Activated naive CD4-positive, alpha-beta T cell treated with anti-CD3 and anti-CD28 coated beads for 36 hours (primary cell): ENCODE results near the gene ARIH1. TPM values are rescaled to one million over a fixed set of nuclear protein-coding genes. Genes with fewer than 3 reads are reported as not detected.

Experiments used
- CTCF ChIA-PET: fragments of 350-600 bp; sonication (Branson Sonifier 250); formaldehyde crosslinking; loops from one replicate; lab custom pipeline; 2021; ENCODE audit warnings: antibody characterized with exemption; lab: Charles Lee
- DNase-seq: peaks from one replicate; pipeline ENCODE4 v3.0.0-alpha.2; 2020
- H3K27ac Mint-ChIP-seq: one replicate; pipeline ENCODE4 v1.8.0; 2021; ENCODE audit warnings: mild to moderate bottlenecking, mixed read lengths
- H3K27me3 Mint-ChIP-seq: one replicate; pipeline ENCODE4 v1.8.0; 2021; ENCODE audit warnings: low read depth, mixed read lengths
- H3K36me3 Mint-ChIP-seq: one replicate; pipeline ENCODE4 v1.8.0; 2021; ENCODE audit warnings: low read depth, mixed read lengths
- H3K4me1 Mint-ChIP-seq: one replicate; pipeline ENCODE4 v1.8.0; 2021; ENCODE audit warnings: low read depth, mixed read lengths
- H3K4me3 Mint-ChIP-seq: one replicate; pipeline ENCODE4 v1.8.0; 2021; ENCODE audit warnings: mild to moderate bottlenecking, moderate library complexity, mixed read lengths
- H3K9me3 Mint-ChIP-seq: one replicate; pipeline ENCODE4 v1.8.0; 2021; ENCODE audit warnings: mixed read lengths
- intact Hi-C: fragments of 100-400 bp; cut with micrococcal nuclease; formaldehyde crosslinking; loops from one replicate; pipeline ENCODE4 v1.15.1; 2023
- total RNA-seq, 2 experiments: library from RNA; stranded (reverse); gene quantifications; one replicate each; pipeline ENCODE4 v1.2.3, GENCODE V29; 2021

Gene ARIH1
- total RNA-seq, 2 experiments from 2014 or later: 174 to 183 TPM

DNA sequence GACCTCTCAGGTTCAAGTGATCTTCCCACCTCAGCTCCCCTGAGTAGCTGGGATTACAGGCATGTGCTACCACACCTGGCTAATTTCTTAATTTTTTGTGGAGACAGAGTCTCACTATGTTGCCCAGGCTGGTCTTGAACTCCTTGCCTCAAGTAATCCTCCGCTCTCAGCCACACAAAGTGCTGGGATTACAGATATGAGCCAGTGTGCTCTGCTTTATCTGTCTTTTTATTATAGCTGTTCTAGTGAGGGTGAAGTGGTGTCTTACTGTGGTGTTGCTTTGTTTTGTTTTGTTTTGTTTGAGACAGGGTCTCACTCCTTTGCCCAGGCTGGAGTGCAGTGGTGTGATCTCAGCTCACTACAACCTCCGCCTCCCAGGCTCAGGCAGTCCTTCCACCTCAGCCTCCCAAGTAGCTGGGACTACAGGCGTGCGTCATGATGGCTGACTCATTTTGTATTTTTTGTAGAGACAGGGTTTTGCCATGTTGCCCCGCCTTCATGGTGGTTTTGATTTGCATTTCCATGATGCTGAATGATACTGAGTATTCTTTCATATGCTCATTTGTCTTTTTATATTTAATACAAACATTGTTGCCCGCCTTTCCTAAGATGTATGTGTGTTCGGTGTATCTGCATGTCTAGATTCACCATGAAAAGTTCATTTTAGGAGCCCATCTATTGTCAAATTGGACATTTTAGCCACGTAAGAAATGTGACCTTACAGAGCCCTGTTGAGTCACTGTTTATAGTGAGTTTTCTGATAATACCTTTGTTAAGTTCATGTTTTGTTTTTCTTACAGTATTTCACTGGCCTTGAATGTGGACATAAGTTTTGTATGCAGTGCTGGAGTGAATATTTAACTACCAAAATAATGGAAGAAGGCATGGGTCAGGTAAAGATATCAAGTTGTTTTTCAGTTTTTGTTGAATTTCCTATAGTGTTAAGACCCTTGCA is 80.6 kb downstream of the ARIH1 start:
- intact Hi-C loops: no loop called here
- Mint-ChIP-seq H3K27ac (no peak overlapping the region), H3K4me3 (no peak overlapping the region), H3K36me3 (peaks cover 25% of the 10 kb centered on the region), H3K27me3 (no peaks in the 10 kb centered on the region), H3K4me1 (peaks cover 16% of the 10 kb centered on the region), H3K9me3 (no peaks in the 10 kb centered on the region)
- CTCF ChIA-PET: interaction anchor here (0.6 kb wide), 1 partner anchor 125 kb away, joined by 4 read pairs; no protein-coding TSS in a partner anchor
- peak; percentile 41 for DNase-seq

DNA sequence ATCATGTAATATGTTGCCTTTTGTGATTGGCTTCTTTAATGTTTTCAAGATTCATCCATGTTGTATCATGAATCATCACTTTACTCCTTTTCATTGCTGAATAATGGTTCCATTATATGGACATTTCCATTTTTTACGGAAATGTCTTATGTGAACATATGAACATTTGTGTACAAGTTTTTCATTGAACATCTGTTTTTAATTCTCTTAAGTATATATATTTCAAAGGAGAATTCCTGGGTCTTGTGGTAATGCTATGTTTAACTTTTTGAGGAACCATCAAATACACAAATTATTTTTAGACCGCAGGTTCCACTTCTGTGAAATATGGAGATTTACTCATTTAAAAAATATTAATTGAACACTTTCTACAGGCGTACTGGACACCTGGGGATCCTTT is 85.7 kb downstream of the ARIH1 start:
- CTCF ChIA-PET: no interaction called here
- Mint-ChIP-seq H3K4me1 (peaks cover 11% of the 10 kb centered on the region), H3K4me3 (no peak overlapping the region), H3K9me3 (no peaks in the 10 kb centered on the region), H3K27me3 (no peaks in the 10 kb centered on the region), H3K36me3 (peaks cover 44% of the 10 kb centered on the region), H3K27ac (no peak overlapping the region)
- intact Hi-C loops: no loop called here
- DNase-seq: no peak

DNA sequence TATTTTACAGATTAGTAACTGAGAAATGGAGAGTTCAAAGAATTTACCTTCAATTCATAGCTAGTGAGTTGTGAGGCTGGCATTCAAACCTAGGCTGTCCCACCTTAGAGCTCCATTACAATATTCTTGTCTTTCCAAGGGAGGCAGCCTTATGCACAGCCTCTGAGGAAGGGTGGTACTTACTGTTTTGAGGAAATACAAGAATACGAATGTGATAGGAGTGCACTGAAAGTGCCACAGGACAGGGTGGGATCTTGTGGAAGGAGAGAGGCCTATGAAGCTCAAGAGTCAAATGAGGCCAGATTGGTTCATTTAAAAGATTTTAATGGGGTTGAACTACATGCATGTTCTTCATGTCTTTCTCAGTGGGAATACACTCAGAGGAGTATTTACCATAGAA is 86.3 kb downstream of the ARIH1 start:
- intact Hi-C loops: no loop called here
- H3K9me3 Mint-ChIP-seq: no peaks in the 10 kb centered on the region
- peaks cover 7% of the 10 kb centered on the region for H3K4me1 Mint-ChIP-seq
- H3K27ac Mint-ChIP-seq: no peak overlapping the region
- CTCF ChIA-PET: interaction anchor here (1.1 kb wide), 1 partner anchor 39 kb away, joined by 3 read pairs; no protein-coding TSS in a partner anchor
- DNase-seq: no peak
- H3K4me3 Mint-ChIP-seq: no peak overlapping the region
- no peaks in the 10 kb centered on the region for H3K27me3 Mint-ChIP-seq
- peaks cover 38% of the 10 kb centered on the region for H3K36me3 Mint-ChIP-seq

DNA sequence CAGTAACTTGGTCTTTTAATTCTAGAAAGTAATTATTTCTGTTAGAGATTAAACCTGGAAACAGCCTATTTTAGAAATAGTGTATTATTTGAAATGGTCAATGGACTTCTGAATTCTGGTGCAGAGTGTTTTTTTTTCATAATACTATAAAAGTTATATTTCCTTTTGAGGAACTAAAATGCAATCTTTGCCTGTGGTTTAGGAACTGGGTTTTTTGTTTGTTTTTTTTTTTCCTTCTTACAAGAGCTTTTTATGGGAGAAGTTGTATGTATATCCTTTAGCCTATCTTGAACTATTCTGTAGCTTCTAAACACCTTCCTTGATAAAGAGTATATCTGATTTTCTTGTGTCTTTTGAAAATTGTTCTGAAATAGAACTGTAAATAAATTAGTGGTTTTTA is 88.3 kb downstream of the ARIH1 start:
- no peak for DNase-seq
- peaks cover 29% of the 10 kb centered on the region for H3K36me3 Mint-ChIP-seq
- no peak overlapping the region for H3K27ac Mint-ChIP-seq
- intact Hi-C loops: no loop called here
- H3K4me1 Mint-ChIP-seq: peaks cover 4% of the 10 kb centered on the region
- no peak overlapping the region for H3K4me3 Mint-ChIP-seq
- H3K27me3 Mint-ChIP-seq: no peaks in the 10 kb centered on the region
- CTCF ChIA-PET: no interaction called here
- H3K9me3 Mint-ChIP-seq: no peaks in the 10 kb centered on the region

DNA sequence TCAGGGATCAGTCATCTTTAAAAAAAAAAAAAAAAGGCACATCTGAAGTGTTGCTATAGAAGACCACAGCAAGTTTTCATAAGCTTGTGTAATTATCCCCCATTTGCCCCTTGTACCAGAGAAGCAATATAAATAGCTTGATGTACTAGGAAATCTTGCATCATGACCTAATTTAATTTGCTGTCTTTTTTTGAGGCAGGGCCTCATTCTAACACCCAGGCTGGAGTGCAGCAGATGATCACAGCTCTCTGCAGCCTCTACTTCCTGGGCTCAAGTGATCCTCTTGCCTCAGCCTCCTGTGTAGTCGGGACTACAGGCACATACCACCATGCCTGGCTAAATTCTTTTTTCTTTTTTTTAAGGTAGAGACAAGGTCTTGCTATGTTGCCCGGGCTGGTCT is 88.7 kb downstream of the ARIH1 start:
- Mint-ChIP-seq H3K9me3 (no peaks in the 10 kb centered on the region), H3K4me3 (no peak overlapping the region), H3K36me3 (peaks cover 31% of the 10 kb centered on the region), H3K4me1 (peaks cover 4% of the 10 kb centered on the region), H3K27ac (no peak overlapping the region), H3K27me3 (no peaks in the 10 kb centered on the region)
- no peak for DNase-seq
- CTCF ChIA-PET: no interaction called here
- intact Hi-C loops: no loop called here

DNA sequence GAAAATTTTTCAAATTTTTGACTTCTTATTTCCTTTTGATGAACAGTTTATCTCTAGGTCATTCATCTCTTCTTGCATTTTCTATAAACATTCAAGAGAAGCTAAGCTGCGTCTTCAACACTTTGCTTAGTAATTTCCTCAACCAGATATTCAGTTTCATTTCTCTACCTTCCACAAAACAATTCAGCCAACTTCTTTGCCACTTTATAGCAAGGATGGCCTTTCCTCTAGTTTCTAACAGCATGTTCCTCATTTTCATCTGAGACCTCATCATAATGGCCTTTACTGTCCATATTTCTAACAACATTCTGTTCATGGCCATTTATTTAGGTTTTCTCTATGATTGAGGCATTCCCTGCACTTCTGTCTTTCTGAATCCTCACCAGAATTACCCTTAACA is 90.0 kb downstream of the ARIH1 start:
- H3K4me3 Mint-ChIP-seq: no peak overlapping the region
- DNase-seq: no peak
- CTCF ChIA-PET: interaction anchor here (0.6 kb wide), 2 partner anchors 89 to 100 kb away, joined by 3 read pairs; no protein-coding TSS in a partner anchor
- H3K27me3 Mint-ChIP-seq: no peaks in the 10 kb centered on the region
- peaks cover 26% of the 10 kb centered on the region for H3K36me3 Mint-ChIP-seq
- no peaks in the 10 kb centered on the region for H3K9me3 Mint-ChIP-seq
- H3K27ac Mint-ChIP-seq: no peak overlapping the region
- peaks cover 4% of the 10 kb centered on the region for H3K4me1 Mint-ChIP-seq
- intact Hi-C loops: no loop called here

DNA sequence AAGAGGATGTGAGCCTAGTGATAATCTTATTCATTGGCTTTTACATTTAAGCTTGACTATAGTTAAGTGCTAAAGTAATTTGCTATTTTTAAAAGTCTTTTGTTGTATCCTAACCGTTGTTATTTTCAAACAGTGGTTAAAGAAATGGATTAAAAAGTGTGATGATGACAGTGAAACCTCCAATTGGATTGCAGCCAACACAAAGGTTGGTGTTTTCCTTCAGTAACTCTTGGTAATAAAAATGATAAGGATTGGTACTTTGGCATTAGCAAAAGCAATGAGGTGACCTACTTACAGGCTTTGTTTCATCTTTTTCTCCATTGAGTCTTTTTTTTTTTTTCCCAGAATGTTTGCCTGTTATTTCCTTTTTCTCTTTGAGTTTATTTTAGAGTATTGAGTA is 92.8 kb downstream of the ARIH1 start:
- CTCF ChIA-PET: interaction anchor here (1.0 to 1.7 kb wide), 3 partner anchors 31 to 823 kb away, joined by 4 to 8 read pairs (median 4); no protein-coding TSS in a partner anchor
- Mint-ChIP-seq H3K4me3 (no peak overlapping the region), H3K27me3 (no peaks in the 10 kb centered on the region), H3K4me1 (peaks cover 4% of the 10 kb centered on the region), H3K9me3 (no peaks in the 10 kb centered on the region), H3K27ac (no peak overlapping the region), H3K36me3 (peaks cover 32% of the 10 kb centered on the region)
- intact Hi-C loops: no loop called here
- no peak for DNase-seq

DNA sequence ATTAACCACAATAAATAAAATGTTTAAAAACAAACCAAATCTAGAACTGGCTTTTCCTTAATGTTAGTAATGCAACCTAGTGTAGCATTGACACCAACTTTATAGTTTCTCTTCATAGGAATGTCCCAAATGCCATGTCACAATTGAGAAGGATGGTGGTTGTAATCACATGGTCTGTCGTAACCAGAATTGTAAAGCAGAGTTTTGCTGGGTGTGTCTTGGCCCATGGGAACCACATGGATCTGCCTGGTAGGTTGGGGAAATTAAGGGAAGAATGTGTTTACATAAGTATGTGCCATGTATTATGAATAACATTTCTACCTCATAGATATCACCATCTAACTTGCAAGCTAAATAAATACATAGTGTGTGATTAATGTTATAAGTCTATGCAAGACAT is 95.9 kb downstream of the ARIH1 start:
- Mint-ChIP-seq H3K9me3 (no peaks in the 10 kb centered on the region), H3K27ac (no peak overlapping the region), H3K27me3 (no peaks in the 10 kb centered on the region), H3K36me3 (peaks cover 21% of the 10 kb centered on the region), H3K4me3 (no peak overlapping the region), H3K4me1 (no peaks in the 10 kb centered on the region)
- intact Hi-C loops: no loop called here
- DNase-seq: no peak
- CTCF ChIA-PET: no interaction called here

DNA sequence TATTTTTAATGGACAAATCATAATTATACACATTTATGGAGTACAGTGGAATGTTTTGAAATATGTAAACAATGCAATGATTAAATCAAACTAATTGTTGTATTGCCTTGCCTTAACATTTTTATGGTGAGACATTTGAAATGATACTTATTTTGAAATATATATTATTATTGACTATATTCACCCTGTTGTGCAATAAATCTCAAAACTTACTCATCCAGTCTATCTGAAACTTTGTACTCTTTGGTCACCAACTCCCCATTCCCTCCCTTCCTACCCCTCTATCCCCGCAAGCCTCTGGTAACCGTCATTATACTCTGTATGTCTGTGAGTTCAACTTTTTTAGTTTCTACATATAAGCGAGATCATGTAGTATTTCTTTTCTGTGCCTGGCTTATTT is 105.7 kb downstream of the ARIH1 start:
- Mint-ChIP-seq H3K27ac (no peak overlapping the region), H3K27me3 (no peaks in the 10 kb centered on the region), H3K4me3 (no peak overlapping the region), H3K36me3 (peaks cover 37% of the 10 kb centered on the region), H3K9me3 (peaks cover 5% of the 10 kb centered on the region), H3K4me1 (no peaks in the 10 kb centered on the region)
- CTCF ChIA-PET: no interaction called here
- DNase-seq: no peak
- intact Hi-C loops: no loop called here

DNA sequence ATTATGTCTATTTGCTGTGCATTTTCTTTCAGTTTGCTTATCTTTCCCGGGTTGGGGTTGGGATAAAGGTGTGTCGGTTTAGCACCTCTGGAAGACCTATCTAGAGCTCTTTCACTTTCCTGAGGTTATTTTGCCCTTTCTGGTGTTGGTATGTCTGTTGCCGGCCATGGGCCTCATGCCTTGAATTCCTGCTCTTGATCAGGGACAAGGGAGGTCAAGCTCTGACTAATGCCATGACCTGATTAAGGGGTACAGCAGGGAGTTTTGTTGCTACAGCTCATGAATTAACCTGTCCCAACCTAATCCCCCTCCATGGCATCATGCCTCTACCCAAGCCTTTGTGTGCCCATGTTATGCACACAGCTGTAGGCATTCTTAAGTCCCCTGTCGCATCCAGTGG is 109.9 kb downstream of the ARIH1 start:
- Mint-ChIP-seq H3K9me3 (peaks cover 1% of the 10 kb centered on the region), H3K4me1 (no peaks in the 10 kb centered on the region), H3K36me3 (peaks cover 15% of the 10 kb centered on the region)

DNA sequence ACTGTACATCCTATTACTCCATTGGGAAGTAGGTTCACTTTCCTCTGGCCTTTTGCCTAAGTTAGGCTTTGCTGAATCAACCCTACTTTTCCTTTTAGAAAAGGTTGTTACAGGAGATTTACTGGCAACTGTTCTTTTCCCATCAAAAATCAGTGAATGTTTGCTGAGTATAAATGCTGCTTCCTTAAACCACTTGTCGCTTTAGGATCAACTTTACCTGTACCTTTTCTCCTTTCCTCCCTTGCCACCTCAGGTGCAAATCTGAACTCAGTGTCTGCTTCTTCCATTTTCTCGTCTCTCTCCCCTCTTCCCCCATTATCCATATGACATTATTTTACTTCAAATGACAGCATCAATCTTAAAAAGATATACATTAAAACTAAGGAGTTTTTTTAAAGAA is 110.9 kb downstream of the ARIH1 start:
- no peaks in the 10 kb centered on the region for H3K9me3 Mint-ChIP-seq
- no peak for DNase-seq
- CTCF ChIA-PET: no interaction called here
- H3K27ac Mint-ChIP-seq: no peak overlapping the region
- no peaks in the 10 kb centered on the region for H3K27me3 Mint-ChIP-seq
- intact Hi-C loops: no loop called here
- no peak overlapping the region for H3K4me3 Mint-ChIP-seq
- H3K36me3 Mint-ChIP-seq: peaks cover 12% of the 10 kb centered on the region
- no peaks in the 10 kb centered on the region for H3K4me1 Mint-ChIP-seq

More for the DNA sequence above, 109.9 kb downstream of the ARIH1 start:
- DNase-seq: no peak
- Mint-ChIP-seq H3K27ac (no peak overlapping the region), H3K4me3 (no peak overlapping the region), H3K27me3 (no peaks in the 10 kb centered on the region)
- CTCF ChIA-PET: no interaction called here
- intact Hi-C loops: no loop called here

DNA sequence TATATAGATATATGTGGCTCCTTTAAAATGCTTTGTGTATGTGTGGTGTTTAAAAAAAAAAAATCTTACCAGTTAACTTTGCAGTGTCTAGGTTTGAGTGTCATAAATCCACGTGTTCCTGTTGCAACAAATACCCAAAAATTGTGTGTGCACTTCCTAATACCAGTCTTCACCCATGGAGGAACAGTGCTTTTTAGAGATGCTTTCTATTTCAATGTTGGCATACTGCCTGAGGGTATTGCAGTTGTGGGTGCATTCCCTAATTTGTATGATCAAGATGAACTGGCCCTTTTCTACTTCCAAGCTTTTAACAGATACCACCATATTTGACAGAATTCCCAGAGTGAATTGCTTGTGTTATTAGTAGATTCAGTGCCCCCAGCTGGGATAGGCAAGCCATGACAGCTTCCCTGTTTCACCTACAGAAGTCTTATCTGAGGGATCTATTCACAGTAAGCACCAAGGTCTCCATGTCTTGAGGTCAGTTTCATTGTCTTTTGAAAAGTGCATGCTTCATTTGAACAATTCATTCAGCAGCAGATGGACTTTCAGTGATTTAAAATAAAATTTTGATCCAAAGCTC is 111.4 kb downstream of the ARIH1 start:
- H3K27ac Mint-ChIP-seq: no peak overlapping the region
- H3K9me3 Mint-ChIP-seq: no peaks in the 10 kb centered on the region

More for the DNA sequence above, 111.4 kb downstream of the ARIH1 start:
- DNase-seq: no peak
- CTCF ChIA-PET: no interaction called here
- Mint-ChIP-seq H3K27me3 (no peaks in the 10 kb centered on the region), H3K4me1 (no peaks in the 10 kb centered on the region), H3K4me3 (no peak overlapping the region), H3K36me3 (peaks cover 8% of the 10 kb centered on the region)
- intact Hi-C loops: no loop called here
